HG03575 (cell line): ENCODE measurements around the gene PXDC1.
"Not testable (repeated sequence)": the region's sequence is repeated elsewhere in the genome, so short reads cannot be mapped to it uniquely, and the experiment has no call there.

Source experiments
- ATAC-seq: cut with Tn5 transposase; IDR thresholded peaks from one replicate; pipeline ENCODE4 v1.9.1; 2021; ENCODE audit not compliant: unreplicated experiment, insufficient number of reproducible peaks, low FRiP score; ENCODE audit errors: extremely low read depth

PXDC1 gene

GRCh38 chr6:3723966-3724365 is 27.5 kb downstream of the PXDC1 start:
- no peak for ATAC-seq

- no peak for ATAC-seq
Observed at GRCh38 chr6:3723251-3723650, 28.3 kb downstream of the PXDC1 start.

GRCh38 chr6:3722785-3723184 is 28.7 kb downstream of the PXDC1 start:
- no peak for ATAC-seq

- no peak for ATAC-seq
Observed at GRCh38 chr6:3721810-3722621, 29.5 kb downstream of the PXDC1 start.

- ATAC-seq: not testable (repeated sequence)
Observed at GRCh38 chr6:3720770-3721169, 30.7 kb downstream of the PXDC1 start.

GRCh38 chr6:3719462-3720308 is 31.8 kb downstream of the PXDC1 start:
- ATAC-seq: no peak

GRCh38 chr6:3718407-3718806 is 33.1 kb downstream of the PXDC1 start:
- no peak for ATAC-seq

GRCh38 chr6:3715285-3715684 is 36.2 kb downstream of the PXDC1 start:
- ATAC-seq: no peak

- no peak for ATAC-seq
Observed at GRCh38 chr6:3714768-3715167, 36.7 kb downstream of the PXDC1 start.

- no peak for ATAC-seq
Observed at GRCh38 chr6:3714111-3714510, 37.4 kb downstream of the PXDC1 start.

- ATAC-seq: no peak
Observed at GRCh38 chr6:3712827-3713665, 38.5 kb downstream of the PXDC1 start.

- ATAC-seq: no peak
Observed at GRCh38 chr6:3711776-3712175, 39.7 kb downstream of the PXDC1 start.

- ATAC-seq: no peak
Observed at GRCh38 chr6:3710403-3710802, 41.1 kb downstream of the PXDC1 start.

- no peak for ATAC-seq
Observed at GRCh38 chr6:3708540-3708939, 43.0 kb downstream of the PXDC1 start.

GRCh38 chr6:3707751-3708412 is 43.6 kb downstream of the PXDC1 start:
- ATAC-seq: no peak

- no peak for ATAC-seq
Observed at GRCh38 chr6:3707024-3707423, 44.5 kb downstream of the PXDC1 start.

- no peak for ATAC-seq
Observed at GRCh38 chr6:3706547-3706946, 45.0 kb downstream of the PXDC1 start.

- no peak for ATAC-seq
Observed at GRCh38 chr6:3701631-3702030, 49.9 kb downstream of the PXDC1 start.

GRCh38 chr6:3699231-3699630 is 52.3 kb downstream of the PXDC1 start:
- ATAC-seq: no peak
